ENCODE data around the gene PCARE.

DNA sequence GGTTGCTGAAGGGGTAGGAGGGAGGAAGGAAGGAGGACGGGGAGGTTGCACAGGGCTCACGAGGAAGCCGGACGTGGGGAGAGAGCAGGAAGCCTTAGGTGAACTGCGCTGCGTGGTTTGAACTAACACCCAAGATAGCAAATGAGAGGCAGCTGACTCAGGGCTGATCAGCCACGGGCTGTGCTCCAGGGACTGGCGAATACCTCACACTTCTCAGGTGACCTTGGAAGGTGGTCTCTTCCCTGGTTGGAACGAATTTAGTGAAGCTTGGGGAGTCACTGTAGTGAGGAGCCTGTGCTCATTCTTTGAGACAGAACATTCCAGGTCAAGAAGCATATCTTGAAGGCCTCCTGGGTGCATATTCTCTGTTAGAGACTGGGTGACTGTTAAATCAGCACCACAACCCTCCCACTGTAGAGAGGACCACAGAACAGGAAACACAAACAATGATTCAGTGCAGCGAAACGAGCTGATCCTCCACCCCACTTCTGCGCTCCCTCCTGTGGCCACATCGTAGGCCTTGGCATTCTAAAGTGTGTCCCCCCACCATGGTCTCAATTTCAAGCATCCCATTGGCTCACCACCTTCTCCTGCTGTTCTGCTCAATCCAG lies 59.4 kb downstream of the PCARE start:
- TF ChIP-seq EZH2 (IDR thresholded peaks at IDR 0.05) (no peak), POLR2AphosphoS5 (IDR thresholded peaks at IDR 0.05; ENCODE audit: borderline replicate concordance, low read depth, low read length) (no peak), FOXP2 (optimal IDR thresholded peaks at IDR 0.05; ENCODE audit: control extremely low read depth, extremely low read length, insufficient read depth) (no peak)

All from SK-N-MC (cell line).